Prostate gland (tissue), 2 donors: ENCODE data around the gene LRFN4.

Source experiments
- CTCF ChIP-seq, 4 experiments: fragments of 200-600 bp in 2 of 4; fragments of 450-650 bp in 2 of 4; sonication (generic) in 2 of 4; IDR thresholded peaks; 1 replicate in 3 of 4; 2 replicates in 1 of 4; pipeline ENCODE4 v1.5.1; 2016 to 2019; ENCODE audit warnings: antibody characterized with exemption in 4 of 4, mild to moderate bottlenecking in 2 of 4, moderate library complexity in 2 of 4
- POLR2A ChIP-seq: fragments of 450-650 bp; IDR thresholded peaks from one replicate; pipeline ENCODE4 v1.6.1; 2016; ENCODE audit warnings: antibody characterized with exemption, mild to moderate bottlenecking

GRCh38 chr11:66849501-66850234 is 7.2 kb upstream of the LRFN4 start:
- TF ChIP-seq CTCF (IDR thresholded peaks at IDR 0.05) (no peak), POLR2A (no peak)
